OCI-LY1 (cell line): ENCODE data around the gene TLL2.

ENCODE experiments used
- H2AFZ ChIP-seq: fragments of 200-600 bp; sonication (generic), shearing (Covaris generic); 2 replicates; pipeline ENCODE4 v1.6.0; 2014; ENCODE audit warnings: antibody characterized with exemption, mild to moderate bottlenecking, low read length
- H3F3A ChIP-seq: fragments of 200-600 bp; sonication (generic), shearing (Covaris generic); 2 replicates; pipeline ENCODE4 v1.6.0; 2014; ENCODE audit warnings: mild to moderate bottlenecking, antibody characterized with exemption, low read length, moderate library complexity; ENCODE audit not compliant: insufficient read depth
- H3K27ac ChIP-seq: fragments of 200-600 bp; sonication (generic); 2 replicates; pipeline ENCODE4 v1.5.1; 2014; ENCODE audit warnings: low read length, mixed run types, mild to moderate bottlenecking, low read depth; ENCODE audit not compliant: poor library complexity, severe bottlenecking
- H3K27me3 ChIP-seq: fragments of 200-600 bp; sonication (generic); 2 replicates; pipeline ENCODE4 v1.6.0; 2014; ENCODE audit warnings: antibody characterized with exemption, mild to moderate bottlenecking, low read length, moderate library complexity; ENCODE audit not compliant: insufficient read depth
- H3K36me3 ChIP-seq: fragments of 200-600 bp; sonication (generic); 2 replicates; pipeline ENCODE4 v1.6.1; 2014; ENCODE audit warnings: mild to moderate bottlenecking, antibody characterized with exemption, low read length, moderate library complexity, mixed read lengths; ENCODE audit not compliant: insufficient read depth
- H3K4me1 ChIP-seq: fragments of 200-600 bp; sonication (generic); 2 replicates; pipeline ENCODE4 v1.5.1; 2014; ENCODE audit warnings: mild to moderate bottlenecking, low read length, moderate library complexity; ENCODE audit not compliant: insufficient read depth, severe bottlenecking
- H3K4me2 ChIP-seq: fragments of 200-600 bp; sonication (generic), shearing (Covaris generic); 2 replicates; pipeline ENCODE4 v1.6.1; 2014; ENCODE audit warnings: low read length
- H3K4me3 ChIP-seq: fragments of 200-600 bp; sonication (generic); 2 replicates; pipeline ENCODE4 v1.5.1; 2014; ENCODE audit warnings: low read length, low read depth, mild to moderate bottlenecking, mixed read lengths; ENCODE audit not compliant: poor library complexity, severe bottlenecking
- H3K79me2 ChIP-seq: fragments of 200-600 bp; shearing (Covaris generic); 2 replicates; pipeline ENCODE4 v1.6.1; 2016; ENCODE audit warnings: mixed run types, low read length, mixed read lengths; ENCODE audit not compliant: insufficient read depth
- H3K9ac ChIP-seq: fragments of 200-600 bp; sonication (generic), shearing (Covaris generic); 2 replicates; pipeline ENCODE4 v1.6.1; 2014; ENCODE audit warnings: mild to moderate bottlenecking, low read length, mixed read lengths
- H3K9me2 ChIP-seq: fragments of 200-600 bp; sonication (generic), shearing (Covaris generic); 2 replicates; pipeline ENCODE4 v1.6.1; 2014; ENCODE audit warnings: low read depth, mild to moderate bottlenecking, low read length, mixed read lengths
- H3K9me3 ChIP-seq: fragments of 200-600 bp; shearing (Covaris generic); 2 replicates; pipeline ENCODE4 v1.6.1; 2014; ENCODE audit warnings: low read length, mixed read lengths
- H4K20me1 ChIP-seq: fragments of 200-600 bp; sonication (generic), shearing (Covaris generic); 2 replicates; pipeline ENCODE4 v1.6.0; 2016; ENCODE audit warnings: mild to moderate bottlenecking, low read length; ENCODE audit not compliant: insufficient read depth
- EZH2 ChIP-seq: fragments of 200-600 bp; sonication (generic), shearing (Covaris generic); IDR thresholded peaks from 2 replicates; pipeline ENCODE4 v1.8.0; 2017; ENCODE audit warnings: borderline replicate concordance, mixed run types, mild to moderate bottlenecking, antibody characterized with exemption, low read length, moderate library complexity, mixed read lengths
- TF ChIP-seq, protein P1 (sequence below): fragments of 200-600 bp; sonication (generic), shearing (Covaris generic); IDR thresholded peaks from 2 replicates; pipeline ENCODE4 v1.5.1; 2017; ENCODE audit warnings: mild to moderate bottlenecking, antibody characterized with exemption, low read length, moderate library complexity, mixed read lengths

The TLL2 gene

DNA sequence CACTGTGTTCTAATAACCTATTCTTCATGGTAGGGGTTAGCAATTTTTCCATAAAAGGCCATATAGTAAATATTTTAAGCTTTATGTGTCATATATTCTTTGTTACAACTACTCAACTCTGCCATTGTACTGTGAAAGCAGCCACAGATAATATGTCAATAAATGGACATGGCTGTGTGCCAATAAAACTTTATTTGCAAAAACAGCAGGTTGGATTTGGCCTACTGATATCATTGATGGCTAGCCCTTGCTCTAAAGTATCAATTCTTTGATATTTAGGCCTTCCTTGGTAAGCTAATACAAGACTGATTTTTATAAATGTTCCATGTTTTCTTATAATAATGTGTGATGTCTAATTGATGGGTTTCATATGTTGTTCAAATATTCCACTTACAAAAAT is 77.7 kb downstream of the TLL2 start:
- Histone ChIP-seq H3K27me3 (no peaks in the 10 kb centered on the region), H3K9ac (no peak overlapping the region), H3K9me2 (no peaks in the 10 kb centered on the region), H3K79me2 (no peaks in the 10 kb centered on the region), H3K4me2 (no peak overlapping the region), H4K20me1 (no peaks in the 10 kb centered on the region), H2AFZ (no peak overlapping the region), H3K4me3 (no peak overlapping the region), H3K4me1 (no peaks in the 10 kb centered on the region), H3K27ac (no peak overlapping the region), H3F3A (no peaks in the 10 kb centered on the region), H3K9me3 (no peaks in the 10 kb centered on the region), H3K36me3 (no peaks in the 10 kb centered on the region)
- TF ChIP-seq, protein P1, sequence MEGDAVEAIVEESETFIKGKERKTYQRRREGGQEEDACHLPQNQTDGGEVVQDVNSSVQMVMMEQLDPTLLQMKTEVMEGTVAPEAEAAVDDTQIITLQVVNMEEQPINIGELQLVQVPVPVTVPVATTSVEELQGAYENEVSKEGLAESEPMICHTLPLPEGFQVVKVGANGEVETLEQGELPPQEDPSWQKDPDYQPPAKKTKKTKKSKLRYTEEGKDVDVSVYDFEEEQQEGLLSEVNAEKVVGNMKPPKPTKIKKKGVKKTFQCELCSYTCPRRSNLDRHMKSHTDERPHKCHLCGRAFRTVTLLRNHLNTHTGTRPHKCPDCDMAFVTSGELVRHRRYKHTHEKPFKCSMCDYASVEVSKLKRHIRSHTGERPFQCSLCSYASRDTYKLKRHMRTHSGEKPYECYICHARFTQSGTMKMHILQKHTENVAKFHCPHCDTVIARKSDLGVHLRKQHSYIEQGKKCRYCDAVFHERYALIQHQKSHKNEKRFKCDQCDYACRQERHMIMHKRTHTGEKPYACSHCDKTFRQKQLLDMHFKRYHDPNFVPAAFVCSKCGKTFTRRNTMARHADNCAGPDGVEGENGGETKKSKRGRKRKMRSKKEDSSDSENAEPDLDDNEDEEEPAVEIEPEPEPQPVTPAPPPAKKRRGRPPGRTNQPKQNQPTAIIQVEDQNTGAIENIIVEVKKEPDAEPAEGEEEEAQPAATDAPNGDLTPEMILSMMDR: no peak
- no peak for TF ChIP-seq EZH2

DNA sequence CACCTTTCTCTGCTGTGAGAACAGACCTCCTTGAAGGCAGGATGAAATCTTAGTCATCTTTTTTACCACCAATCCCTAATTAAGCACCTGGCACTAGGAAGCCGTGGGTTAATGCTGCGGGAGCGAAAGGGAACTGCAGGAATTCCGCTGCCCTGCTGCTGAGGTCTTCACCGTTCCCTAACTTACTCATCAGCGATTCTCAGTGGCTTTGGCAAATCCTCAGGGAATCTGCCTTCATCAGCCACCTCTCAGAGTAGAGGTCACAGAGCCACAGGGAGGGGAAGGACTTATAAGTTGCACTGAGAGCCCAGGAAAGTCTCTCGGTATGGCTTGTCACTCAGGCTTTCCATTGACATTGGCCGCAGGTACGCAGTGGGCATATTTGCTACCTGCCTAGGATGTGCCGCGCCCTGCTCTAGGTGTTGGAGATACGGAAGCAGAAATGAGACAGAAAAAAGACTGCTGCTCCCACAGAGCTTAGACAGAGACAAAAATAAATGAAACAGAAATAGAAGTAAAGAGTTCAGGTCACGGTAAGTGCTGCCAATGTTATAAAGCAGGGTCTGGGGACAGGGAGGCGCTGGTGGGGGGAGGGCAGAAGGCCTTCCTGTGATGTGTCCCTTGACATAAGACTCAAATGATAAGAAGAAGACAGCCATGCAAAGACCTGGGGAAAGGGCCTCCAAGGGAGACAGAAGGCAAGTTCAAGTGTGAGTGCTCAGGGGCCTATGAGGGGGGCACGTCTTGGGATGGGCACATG is 82.3 kb downstream of the TLL2 start:
- TF ChIP-seq, protein P1: no peak
- no peak for TF ChIP-seq EZH2
- Histone ChIP-seq H3K27me3 (no peaks in the 10 kb centered on the region), H2AFZ (no peak overlapping the region), H3F3A (no peaks in the 10 kb centered on the region), H3K9ac (no peak overlapping the region), H3K27ac (no peak overlapping the region), H3K4me2 (no peak overlapping the region), H3K79me2 (no peaks in the 10 kb centered on the region), H3K4me1 (no peaks in the 10 kb centered on the region), H3K9me3 (no peaks in the 10 kb centered on the region), H3K4me3 (no peak overlapping the region), H4K20me1 (no peaks in the 10 kb centered on the region), H3K9me2 (no peaks in the 10 kb centered on the region), H3K36me3 (no peaks in the 10 kb centered on the region)

DNA sequence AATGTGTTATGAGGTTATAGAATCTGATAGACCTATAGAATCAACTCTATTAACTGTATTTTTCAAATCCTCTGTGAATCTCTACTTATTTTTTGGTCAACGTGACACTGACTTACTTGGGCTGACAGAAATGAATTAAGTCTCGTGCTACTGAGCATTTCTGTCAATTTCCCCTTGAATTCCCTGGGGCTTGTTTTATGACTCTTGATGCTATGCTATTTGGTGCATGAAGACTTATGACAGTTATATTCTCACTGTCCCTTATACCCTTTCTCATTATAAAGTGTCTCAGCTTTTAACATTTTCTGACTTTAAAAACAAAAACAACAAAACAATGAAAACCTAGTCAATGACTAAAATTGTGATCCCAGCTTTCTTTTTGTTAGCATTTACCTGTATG is 86.4 kb downstream of the TLL2 start:
- Histone ChIP-seq H3K9me2 (no peaks in the 10 kb centered on the region), H3K9me3 (no peaks in the 10 kb centered on the region), H3F3A (no peaks in the 10 kb centered on the region), H2AFZ (no peak overlapping the region), H3K4me3 (no peak overlapping the region), H3K27me3 (no peaks in the 10 kb centered on the region), H3K36me3 (no peaks in the 10 kb centered on the region), H3K9ac (no peak overlapping the region), H3K27ac (no peak overlapping the region), H4K20me1 (no peaks in the 10 kb centered on the region), H3K79me2 (no peaks in the 10 kb centered on the region), H3K4me1 (no peaks in the 10 kb centered on the region), H3K4me2 (no peak overlapping the region)
- TF ChIP-seq, protein P1: no peak
- no peak for TF ChIP-seq EZH2
